ENCODE measurements around the gene COL1A1.
A peak's percentile ranks its signal among the peaks of the same experiment; 100 is the strongest.

COL1A1 gene

GRCh38 chr17:50169121-50169764, 32.2 kb downstream of the COL1A1 start:
- DNase-seq (ENCODE audit: extremely low read depth, low read depth), result no peak
- peak; percentile 91 for TF ChIP-seq CTCF (IDR thresholded peaks at IDR 0.05; ENCODE audit: low read depth, low read length)

GRCh38 chr17:50168319-50168718, 33.1 kb downstream of the COL1A1 start:
- DNase-seq (ENCODE audit: extremely low read depth, low read depth), result no peak
- TF ChIP-seq CTCF (IDR thresholded peaks at IDR 0.05; ENCODE audit: low read depth, low read length), result no peak

DNA sequence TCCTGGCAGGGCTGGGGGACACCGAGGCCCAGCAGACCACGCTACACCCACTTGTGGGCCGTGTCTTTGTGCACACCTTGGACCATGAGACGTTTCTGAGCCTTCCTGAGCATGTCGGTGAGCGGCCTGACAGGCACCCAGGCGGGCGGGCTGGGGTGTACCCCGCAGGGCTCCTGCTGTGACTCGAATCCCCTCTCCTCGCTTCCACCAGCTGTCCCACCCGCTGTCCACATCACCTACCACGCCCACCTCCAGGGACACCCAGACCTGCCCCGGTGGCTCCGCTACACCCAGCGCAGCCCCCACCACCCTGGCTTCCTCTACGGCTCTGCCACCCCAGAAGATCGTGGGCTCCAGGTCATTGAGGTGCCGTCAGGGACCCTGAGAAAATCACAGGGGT, 34.1 kb downstream of the COL1A1 start:
- DNase-seq (ENCODE audit: extremely low read depth, low read depth), result no peak
- TF ChIP-seq CTCF (IDR thresholded peaks at IDR 0.05; ENCODE audit: low read depth, low read length), result no peak

DNA sequence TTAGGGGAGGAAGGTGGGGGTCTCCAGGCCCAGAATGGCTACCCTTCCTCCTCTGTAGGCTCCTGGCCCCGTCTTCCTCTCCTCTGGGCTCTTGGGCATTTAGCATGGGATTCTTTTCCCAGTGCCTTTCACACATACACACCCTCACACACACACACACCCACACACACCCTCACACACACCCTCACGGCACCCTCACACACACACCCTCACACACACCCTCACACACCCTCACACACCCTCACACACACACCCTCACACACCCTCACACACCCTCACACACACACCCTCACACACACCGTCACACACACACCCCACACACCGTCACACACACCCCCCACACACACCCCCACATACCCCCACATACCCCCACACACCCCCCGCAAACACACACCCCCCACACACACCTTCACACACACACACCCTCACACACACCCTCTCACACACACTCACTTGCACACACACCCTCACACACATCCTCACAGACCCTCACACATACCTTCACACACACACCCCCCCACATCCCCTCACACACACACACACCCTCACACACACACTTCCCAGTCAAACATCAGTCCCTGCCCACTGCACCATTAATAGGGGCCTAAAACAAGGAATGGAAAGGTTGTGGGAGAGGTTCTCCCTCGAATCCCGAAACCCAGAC, 34.8 kb downstream of the COL1A1 start:
- TF ChIP-seq CTCF (IDR thresholded peaks at IDR 0.05; ENCODE audit: low read depth, low read length), result no peak
- no peak for DNase-seq (ENCODE audit: extremely low read depth, low read depth)

DNA sequence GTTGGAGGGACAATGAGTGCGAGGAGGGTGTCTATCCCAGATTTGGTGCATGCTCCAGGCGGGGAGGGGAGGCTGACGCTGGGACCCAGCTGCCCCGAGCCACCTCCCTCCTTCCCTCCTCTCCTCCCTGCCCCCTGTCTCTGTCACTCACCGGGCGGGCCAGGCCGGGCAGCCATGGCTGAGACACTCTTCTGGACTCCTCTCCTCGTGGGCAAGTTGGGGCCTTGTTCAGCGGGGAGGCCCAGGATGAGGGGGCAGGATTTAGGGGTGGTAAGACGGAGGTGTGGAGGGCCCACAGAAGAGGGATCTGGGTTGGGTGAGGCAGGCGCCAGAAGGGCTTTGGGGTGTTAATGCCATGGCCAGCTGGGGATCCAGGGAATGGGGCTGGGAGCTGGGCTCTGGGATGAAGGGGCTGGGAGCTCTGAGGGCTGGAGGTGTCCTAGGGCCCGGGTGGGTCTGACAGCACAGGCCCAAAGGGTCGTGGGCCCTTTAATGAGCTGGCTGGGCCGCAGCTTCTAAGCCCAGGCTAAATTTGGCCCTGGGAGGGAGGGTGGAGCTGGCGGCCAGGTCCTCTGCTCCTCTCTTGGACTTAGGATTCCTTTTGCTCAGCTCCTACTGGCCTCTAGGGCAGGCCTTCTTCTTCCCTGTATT, 35.4 kb downstream of the COL1A1 start, which contains the start of gene SGCA:
SGCA (plus strand) TSS at position 139 of the 651 bp plus-strand sequence; CDS start at position 175, 36 bp downstream.
- TF ChIP-seq CTCF (IDR thresholded peaks at IDR 0.05; ENCODE audit: low read depth, low read length), result no peak
- DNase-seq (ENCODE audit: extremely low read depth, low read depth), result no peak

GRCh38 chr17:50165466-50165865, 36.0 kb downstream of the COL1A1 start:
- no peak for DNase-seq (ENCODE audit: extremely low read depth, low read depth)
- no peak for TF ChIP-seq CTCF (IDR thresholded peaks at IDR 0.05; ENCODE audit: low read depth, low read length)

DNA sequence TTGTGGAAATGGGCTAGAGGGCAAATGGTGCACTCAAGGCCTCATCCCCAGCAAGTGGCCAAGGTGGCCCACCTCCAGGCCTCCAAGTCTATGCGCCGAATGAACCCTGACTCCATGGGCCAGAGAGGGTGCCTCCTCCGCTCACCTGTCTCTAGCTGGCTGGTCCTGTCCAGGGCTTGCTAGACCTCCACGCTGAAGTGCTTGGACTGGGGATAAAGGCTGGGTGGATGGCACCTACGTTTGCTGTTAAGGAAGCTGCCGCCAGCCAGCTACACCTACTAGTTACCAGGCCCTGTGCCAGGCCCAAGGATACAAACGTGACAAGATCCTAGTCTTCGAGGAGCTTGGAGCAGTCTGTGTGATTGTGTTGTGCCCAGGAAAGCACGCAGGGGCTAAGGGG, 36.4 kb downstream of the COL1A1 start:
- TF ChIP-seq CTCF (IDR thresholded peaks at IDR 0.05; ENCODE audit: low read depth, low read length), result no peak
- no peak for DNase-seq (ENCODE audit: extremely low read depth, low read depth)
